NCI-H748 treated with DMSO at 0.1 percent for 48 hours (cell line): ENCODE results near the gene RAB3C.

Experiments
- DNase-seq: peaks from one replicate; lab custom pipeline; 2025; lab: John Stamatoyannopoulos, UW

RAB3C gene

GRCh38 chr5:58834242-58835225, 251.7 kb downstream of the RAB3C start:
- DNase-seq, result no peak

DNA sequence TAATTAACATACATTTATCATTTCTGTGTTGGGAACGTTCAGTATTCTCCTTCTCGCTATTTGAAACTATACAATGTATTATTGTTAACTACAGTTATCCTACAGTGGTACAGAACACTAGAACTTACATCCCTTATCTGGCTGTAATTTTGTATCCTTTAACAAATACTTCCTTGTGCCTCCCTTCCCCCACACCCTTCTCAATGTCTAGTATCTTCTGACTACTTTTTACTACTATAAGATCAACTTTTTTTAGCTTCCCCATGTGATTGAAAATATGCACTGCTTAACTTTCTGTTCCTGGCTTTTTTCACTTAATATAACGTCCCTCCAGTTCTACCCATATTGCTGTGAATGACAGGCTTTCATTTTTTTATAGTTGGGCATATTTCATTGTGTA, 253.5 kb downstream of the RAB3C start:
- no peak for DNase-seq

DNA sequence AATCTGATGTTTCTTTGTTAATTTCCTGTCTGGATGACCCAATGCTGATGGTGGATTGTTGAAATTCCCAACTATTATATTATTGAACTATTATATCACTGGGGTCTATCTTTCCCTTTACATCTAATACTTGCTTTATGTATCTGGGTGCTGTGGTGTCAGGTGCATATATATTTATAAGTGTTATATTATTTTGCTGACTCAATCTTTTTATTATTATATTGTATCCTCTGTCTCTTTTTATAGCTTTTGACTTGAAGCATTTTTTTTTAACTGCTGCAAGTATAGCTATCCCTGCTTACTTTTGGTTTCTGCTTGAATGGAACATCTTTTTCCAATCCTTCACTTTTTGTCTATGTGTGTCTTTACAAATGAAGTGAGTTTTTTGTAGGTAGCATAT, 255.9 kb downstream of the RAB3C start:
- no peak for DNase-seq

GRCh38 chr5:58842852-58843251, 260.0 kb downstream of the RAB3C start:
- no peak for DNase-seq

DNA sequence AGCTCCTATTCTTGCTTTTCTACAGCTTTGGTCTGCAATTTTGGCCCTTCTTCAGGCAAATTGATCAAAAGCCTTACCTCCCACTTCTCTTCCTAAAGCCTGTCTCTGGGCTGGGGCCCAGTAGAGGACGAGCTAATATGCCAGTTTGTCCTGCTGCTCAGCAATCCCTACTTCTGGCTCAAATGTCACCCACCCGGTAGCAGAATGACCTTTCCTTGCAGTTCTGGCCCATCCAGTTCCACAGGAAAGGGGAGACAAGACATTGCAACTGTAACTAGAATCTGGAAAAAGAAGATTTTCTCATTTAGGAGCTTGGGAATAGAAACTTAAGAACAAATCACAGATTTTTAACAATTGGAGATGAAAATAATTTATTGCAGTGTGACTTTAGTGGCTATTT, 261.5 kb downstream of the RAB3C start:
- DNase-seq, result no peak

GRCh38 chr5:58847041-58847440, 264.2 kb downstream of the RAB3C start:
- DNase-seq, result no peak

GRCh38 chr5:58849223-58849622, 266.3 kb downstream of the RAB3C start:
- DNase-seq, result no peak

GRCh38 chr5:58849921-58850667, 267.2 kb downstream of the RAB3C start:
- peak; percentile 45 for DNase-seq

DNA sequence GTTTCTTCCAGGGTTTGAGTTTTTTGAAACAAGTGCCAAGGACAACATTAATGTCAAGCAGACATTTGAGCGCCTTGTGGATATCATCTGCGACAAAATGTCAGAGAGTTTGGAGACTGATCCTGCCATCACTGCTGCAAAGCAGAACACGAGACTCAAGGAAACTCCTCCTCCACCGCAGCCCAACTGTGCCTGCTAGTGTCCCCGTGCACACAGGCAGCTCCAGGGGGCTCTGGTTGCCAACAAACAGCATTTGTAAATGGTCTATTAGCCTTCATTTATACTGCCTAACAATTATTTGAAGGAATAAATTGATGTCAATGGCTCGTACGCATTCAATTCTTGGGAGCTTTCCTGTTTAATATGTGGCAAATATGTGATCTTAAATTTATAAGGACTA, 268.3 kb downstream of the RAB3C start:
- no peak for DNase-seq

GRCh38 chr5:58851571-58851970, 268.7 kb downstream of the RAB3C start:
- DNase-seq, result no peak

GRCh38 chr5:58852566-58852965, 269.7 kb downstream of the RAB3C start:
- DNase-seq, result no peak

- no peak for DNase-seq
Measured at GRCh38 chr5:58854441-58854840, 271.6 kb downstream of the RAB3C start.

DNA sequence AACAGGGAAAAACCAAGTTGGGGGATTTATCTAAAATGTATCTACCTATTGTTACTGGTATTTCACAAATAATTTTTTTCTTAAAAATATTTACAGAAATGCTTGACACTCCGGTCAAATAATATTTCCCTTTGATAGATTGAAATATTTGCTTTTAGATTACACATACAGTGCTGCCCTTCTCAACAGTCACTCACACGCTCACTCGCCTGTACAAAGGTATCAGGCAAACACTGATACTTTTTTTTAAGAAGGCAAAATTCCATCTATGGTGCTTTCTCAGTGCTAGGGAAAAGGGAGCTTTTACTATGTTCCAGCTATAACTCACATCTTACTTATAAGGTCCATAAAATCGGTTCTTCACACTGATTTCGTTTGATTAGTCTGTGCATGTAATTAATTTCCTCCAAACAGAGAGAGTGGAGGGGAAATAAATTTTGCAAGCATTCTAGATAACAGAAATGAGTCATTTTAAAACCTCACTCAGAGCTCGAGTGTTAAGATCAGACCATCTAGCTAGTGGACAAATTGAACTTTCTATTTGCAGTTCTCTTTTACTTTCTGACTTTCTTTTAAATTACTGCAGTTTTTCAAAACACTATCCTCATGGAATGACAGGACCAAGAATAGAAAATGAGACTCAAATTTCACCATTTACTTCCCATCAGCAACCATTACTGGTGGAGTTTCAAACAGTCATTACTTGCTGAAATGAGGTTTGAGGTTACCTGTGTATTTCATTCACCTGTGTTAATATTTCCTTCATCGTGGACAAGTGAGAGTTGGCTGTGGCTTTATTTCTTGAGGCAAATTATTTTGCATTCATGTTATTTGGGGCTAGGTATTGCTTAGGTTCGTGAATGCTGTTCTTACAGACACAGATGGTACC, 273.2 kb downstream of the RAB3C start:
- no peak for DNase-seq

DNA sequence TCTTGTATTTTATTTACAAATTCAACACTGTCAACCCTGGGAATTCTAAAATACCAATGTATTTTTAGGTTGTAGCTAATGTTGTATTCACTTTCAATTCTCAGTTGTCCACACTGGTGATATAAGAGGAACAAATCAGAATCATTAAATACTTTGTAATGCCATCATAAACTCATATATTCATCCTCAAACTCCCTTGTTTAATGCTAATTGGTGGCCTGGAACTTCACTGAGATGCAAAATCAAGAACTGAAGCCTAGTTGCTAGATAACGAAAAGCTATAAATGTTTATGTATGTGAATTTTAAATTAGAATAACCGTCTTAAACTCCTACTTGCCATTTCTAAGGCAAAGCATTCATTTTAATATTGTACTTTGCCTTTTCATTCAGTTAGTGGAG, 274.7 kb downstream of the RAB3C start:
- no peak for DNase-seq

- no peak for DNase-seq
Measured at GRCh38 chr5:58860680-58861079, 277.8 kb downstream of the RAB3C start.

- no peak for DNase-seq
Measured at GRCh38 chr5:58868931-58869330, 286.1 kb downstream of the RAB3C start.

DNA sequence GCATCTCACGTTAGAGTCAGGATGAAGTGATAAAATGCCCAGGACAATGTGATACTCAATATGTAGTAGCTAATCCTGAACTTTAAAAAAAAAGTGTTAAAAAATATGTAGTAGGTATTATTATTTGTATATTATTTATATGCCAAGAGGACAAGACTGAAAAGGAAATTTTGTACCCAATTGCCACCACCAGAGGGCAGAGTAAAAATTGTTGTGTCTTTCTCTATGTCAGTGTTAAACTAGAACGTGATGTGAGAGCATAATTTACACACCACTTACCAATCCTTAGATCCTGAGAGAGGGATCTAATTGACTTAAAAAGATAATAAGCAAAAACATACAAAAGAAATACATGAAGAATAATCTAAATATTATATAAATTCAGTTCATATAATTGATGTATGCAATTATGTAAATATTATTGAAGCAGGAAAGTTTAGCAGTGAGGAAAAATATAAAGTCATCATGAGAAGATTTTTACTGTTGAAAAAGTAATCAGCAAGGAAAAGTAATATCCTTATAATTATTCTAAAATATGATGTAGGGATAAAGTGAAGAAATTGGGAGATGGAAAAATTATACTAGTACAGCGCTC, 288.9 kb downstream of the RAB3C start:
- DNase-seq, result peak; percentile 5

GRCh38 chr5:58872670-58873273, 289.9 kb downstream of the RAB3C start:
- peak; percentile 46 for DNase-seq

- DNase-seq, result no peak
Measured at GRCh38 chr5:58875599-58875998, 292.7 kb downstream of the RAB3C start.

DNA sequence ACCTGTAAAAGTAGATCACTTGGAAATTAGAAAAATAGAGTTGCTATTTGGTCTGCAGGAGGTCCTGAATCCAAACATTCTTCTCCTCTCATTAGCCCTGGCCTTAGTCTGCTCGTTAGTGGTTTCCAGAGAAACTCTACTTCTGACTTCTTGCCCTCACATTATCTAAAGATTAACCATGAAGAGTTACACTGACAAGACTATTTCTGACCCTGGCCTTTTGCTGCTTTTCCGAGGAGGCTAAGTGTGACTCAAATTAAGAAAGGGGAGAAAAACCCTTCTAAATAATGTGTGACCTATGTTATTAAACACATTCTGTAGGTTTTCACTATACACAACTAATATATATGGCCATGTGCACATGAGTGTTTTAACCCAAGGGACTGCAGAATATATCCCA, 302.4 kb downstream of the RAB3C start:
- no peak for DNase-seq
